ENCODE measurements around the gene NLRC5. TPM values are rescaled to one million over a fixed set of nuclear protein-coding genes. Genes with fewer than 3 reads are reported as not detected.

NLRC5 gene
- total RNA-seq, 3 donors from 2014 or later, result 110 to 127 (median 113) TPM

DNA sequence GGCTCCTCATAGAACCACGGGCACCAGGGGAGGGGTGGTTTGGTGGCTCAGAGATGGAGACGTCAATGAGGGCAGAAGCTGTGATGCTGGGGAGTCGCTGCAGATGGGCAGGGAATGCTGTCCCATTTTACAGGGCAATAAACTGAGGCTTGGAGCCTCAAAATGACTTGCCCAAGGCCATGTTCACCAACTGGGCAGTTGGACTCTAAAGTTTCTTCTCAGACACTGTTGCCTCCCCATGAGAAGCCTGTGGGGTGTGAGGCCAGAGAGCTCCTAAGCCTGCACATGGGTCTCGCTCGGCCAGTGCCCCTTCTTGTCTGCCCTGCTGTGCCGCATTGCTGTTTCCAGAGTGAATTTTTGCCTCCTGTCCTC lies 141.6 kb downstream of the NLRC5 start:
- Histone ChIP-seq H3K9me3 (no peaks in the 10 kb centered on the region), H3K4me1 (ENCODE audit: low read depth) (peaks cover 44% of the 10 kb centered on the region), H3K4me3 (no peak overlapping the region), H3K36me3 (ENCODE audit: low read depth) (no peaks in the 10 kb centered on the region)
- intact Hi-C loops (cut with DNase I, micrococcal nuclease), result no loop called here
- TF ChIP-seq, protein P1, sequence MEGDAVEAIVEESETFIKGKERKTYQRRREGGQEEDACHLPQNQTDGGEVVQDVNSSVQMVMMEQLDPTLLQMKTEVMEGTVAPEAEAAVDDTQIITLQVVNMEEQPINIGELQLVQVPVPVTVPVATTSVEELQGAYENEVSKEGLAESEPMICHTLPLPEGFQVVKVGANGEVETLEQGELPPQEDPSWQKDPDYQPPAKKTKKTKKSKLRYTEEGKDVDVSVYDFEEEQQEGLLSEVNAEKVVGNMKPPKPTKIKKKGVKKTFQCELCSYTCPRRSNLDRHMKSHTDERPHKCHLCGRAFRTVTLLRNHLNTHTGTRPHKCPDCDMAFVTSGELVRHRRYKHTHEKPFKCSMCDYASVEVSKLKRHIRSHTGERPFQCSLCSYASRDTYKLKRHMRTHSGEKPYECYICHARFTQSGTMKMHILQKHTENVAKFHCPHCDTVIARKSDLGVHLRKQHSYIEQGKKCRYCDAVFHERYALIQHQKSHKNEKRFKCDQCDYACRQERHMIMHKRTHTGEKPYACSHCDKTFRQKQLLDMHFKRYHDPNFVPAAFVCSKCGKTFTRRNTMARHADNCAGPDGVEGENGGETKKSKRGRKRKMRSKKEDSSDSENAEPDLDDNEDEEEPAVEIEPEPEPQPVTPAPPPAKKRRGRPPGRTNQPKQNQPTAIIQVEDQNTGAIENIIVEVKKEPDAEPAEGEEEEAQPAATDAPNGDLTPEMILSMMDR (IDR thresholded peaks at IDR 0.05), result no peak
- DNase-seq (no peak), ATAC-seq (no peak)

DNA sequence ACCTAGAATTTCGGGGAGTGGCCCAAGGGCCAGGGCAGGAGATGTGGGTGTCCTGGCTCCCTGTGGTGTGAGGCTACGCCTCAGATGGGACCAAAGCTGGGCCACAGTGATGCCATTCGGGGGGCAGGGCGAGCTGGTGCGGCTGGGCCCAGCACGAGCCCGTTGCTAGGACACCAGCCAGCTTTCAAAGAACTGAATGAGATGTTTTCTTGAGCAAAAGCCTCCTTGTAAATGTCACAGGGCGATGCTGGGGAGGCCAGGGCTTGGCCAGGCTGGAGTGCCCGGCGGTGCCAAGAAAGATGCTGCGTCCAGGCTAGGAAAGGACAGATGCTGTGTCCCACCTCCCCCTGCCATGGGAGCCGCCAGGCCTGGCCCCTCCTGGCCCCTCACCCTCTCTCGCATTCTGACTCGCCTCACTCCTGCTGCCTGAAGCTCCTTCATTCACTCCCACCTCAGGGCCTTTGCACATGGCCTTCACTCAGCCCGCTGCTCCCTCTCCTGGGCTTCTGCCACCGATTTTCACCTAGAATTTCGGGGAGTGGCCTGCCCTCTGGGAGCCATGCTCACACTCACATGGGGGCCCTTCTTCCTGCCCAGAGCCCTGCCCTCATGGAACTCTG lies 142.1 kb downstream of the NLRC5 start:
- TF ChIP-seq, protein P1 (IDR thresholded peaks at IDR 0.05), result no peak
- DNase-seq (peak in 1 of 3 donors; percentile 54), ATAC-seq (peak; percentile 1)
- Histone ChIP-seq H3K4me3 (no peak overlapping the region), H3K36me3 (ENCODE audit: low read depth) (no peaks in the 10 kb centered on the region), H3K9me3 (no peaks in the 10 kb centered on the region), H3K4me1 (ENCODE audit: low read depth) (peaks cover 44% of the 10 kb centered on the region)
- intact Hi-C loops (cut with DNase I, micrococcal nuclease), result no loop called here

DNA sequence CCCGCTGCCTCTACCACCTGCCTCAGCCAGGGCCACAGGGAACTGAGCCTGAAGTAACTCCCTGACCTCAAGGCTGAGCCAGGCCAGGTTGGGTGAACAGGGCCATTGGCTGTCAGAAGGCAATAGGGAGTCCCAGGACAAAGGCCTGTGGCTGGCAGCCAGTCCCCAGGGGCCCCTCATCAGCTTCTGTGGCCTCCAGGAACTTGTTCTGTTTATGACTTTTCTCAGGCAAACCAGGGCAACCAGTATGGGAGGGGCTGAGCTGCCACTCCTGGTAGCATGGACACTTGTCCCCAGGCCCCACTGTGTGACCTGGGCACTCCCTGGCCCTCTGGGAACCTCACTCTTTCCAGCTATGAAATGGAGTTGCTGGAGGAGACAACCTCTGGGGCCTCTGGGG lies 143.1 kb downstream of the NLRC5 start:
- DNase-seq, result peak; percentile 89 to 95 (median 92)
- peaks cover 44% of the 10 kb centered on the region for H3K4me1 ChIP-seq (ENCODE audit: low read depth)
- no peak overlapping the region for H3K4me3 ChIP-seq
- peak; percentile 85 for ATAC-seq
- intact Hi-C loops (cut with DNase I, micrococcal nuclease), result no loop called here
- H3K9me3 ChIP-seq, result no peaks in the 10 kb centered on the region
- TF ChIP-seq, protein P1 (IDR thresholded peaks at IDR 0.05), result no peak
- no peaks in the 10 kb centered on the region for H3K36me3 ChIP-seq (ENCODE audit: low read depth)

DNA sequence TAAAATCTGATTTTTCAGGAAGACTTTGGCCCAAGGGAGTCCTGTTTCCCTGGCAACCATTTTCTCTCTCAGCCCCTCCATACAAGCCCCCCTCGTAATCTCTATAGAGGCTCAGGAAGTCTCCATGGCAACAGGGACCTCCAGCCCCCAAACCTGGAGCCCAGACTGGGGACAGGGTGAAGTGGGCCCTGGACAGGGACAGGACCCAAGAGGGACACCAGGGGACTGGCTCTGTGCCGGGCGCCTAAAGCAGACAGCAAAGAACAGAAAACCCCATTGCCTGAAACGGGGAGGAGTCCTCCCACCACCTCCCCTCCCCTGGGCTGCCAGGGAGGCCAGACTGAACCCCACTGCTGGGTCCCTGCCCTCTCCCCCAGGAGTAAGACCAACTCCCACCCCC lies 143.7 kb downstream of the NLRC5 start:
- peaks cover 44% of the 10 kb centered on the region for H3K4me1 ChIP-seq (ENCODE audit: low read depth)
- no peak overlapping the region for H3K4me3 ChIP-seq
- TF ChIP-seq, protein P1 (IDR thresholded peaks at IDR 0.05), result no peak
- no peaks in the 10 kb centered on the region for H3K9me3 ChIP-seq
- intact Hi-C loops (cut with DNase I, micrococcal nuclease), result no loop called here
- no peaks in the 10 kb centered on the region for H3K36me3 ChIP-seq (ENCODE audit: low read depth)
- ATAC-seq (no peak), DNase-seq (peak in 2 of 3 donors; percentile 49 to 54)

Other genes starting within 250 kb of the NLRC5 start
- gene SLC12A3, start 124.3 kb upstream of the NLRC5 start, total RNA-seq, result not detected
- gene HERPUD1, start 57.4 kb upstream of the NLRC5 start, total RNA-seq, result 100 to 1,000 TPM; 130 to 165 (median 159) TPM
- under 1 TPM in 2 of 3 donors, not detected in 1; 0.22 to 0.35 TPM for gene CETP, start 27.6 kb upstream of the NLRC5 start, total RNA-seq
- gene CPNE2, start 103.0 kb downstream of the NLRC5 start, total RNA-seq, result 10 to 100 TPM; 48.7 to 77.0 (median 52.5) TPM
- gene PSME3IP1, start 196.5 kb downstream of the NLRC5 start, total RNA-seq, result 100 to 1,000 TPM in 2 of 3 donors, 10 to 100 TPM in 1; 97.9 to 138 (median 114) TPM
- gene RSPRY1, start 196.8 kb downstream of the NLRC5 start, total RNA-seq, result 10 to 100 TPM; 40.6 to 44.1 (median 42.0) TPM